H1 (cell line): Measurements from ENCODE around the gene ST8SIA3.

ENCODE experiments used
- ATF3 ChIP-seq: IDR thresholded peaks from 2 replicates; pipeline ENCODE4 v1.6.1; 2011; ENCODE audit warnings: low read depth, mild to moderate bottlenecking, low read length; ENCODE audit not compliant: insufficient read depth
- CEBPB ChIP-seq: IDR thresholded peaks from 2 replicates; pipeline ENCODE4 v1.6.1; 2012; ENCODE audit warnings: low read depth, low read length
- CHD7 ChIP-seq: fragments of 300-600 bp; sonication (generic); IDR thresholded peaks from 2 replicates; pipeline ENCODE4 v1.7.1; 2012; ENCODE audit warnings: low read length, moderate library complexity, mild to moderate bottlenecking, inconsistent platforms; ENCODE audit not compliant: insufficient replicate concordance
- CTCF ChIP-seq, 3 experiments: IDR thresholded peaks; 1 replicate in 2 of 3; 2 replicates in 1 of 3; pipeline versions ENCODE4 v1.5.1 to v1.6.1; 2011; ENCODE audit warnings: low read length in 3 of 3, mild to moderate bottlenecking in 3 of 3, inconsistent platforms in 2 of 3, low read depth in 1 of 3, moderate library complexity in 1 of 3; ENCODE audit not compliant: insufficient read depth in 1 of 3; ENCODE audit errors: control extremely low read depth in 1 of 3
- JUN ChIP-seq: IDR thresholded peaks from 2 replicates; pipeline ENCODE4 v1.6.1; 2011; ENCODE audit warnings: low read depth, mild to moderate bottlenecking, improper control_type of control experiment, low read length
- JUND ChIP-seq: IDR thresholded peaks from 2 replicates; pipeline ENCODE4 v1.6.1; 2011; ENCODE audit warnings: mild to moderate bottlenecking, improper control_type of control experiment, low read length
- MAFK ChIP-seq: IDR thresholded peaks from 2 replicates; pipeline ENCODE4 v1.6.1; 2012; ENCODE audit warnings: low read depth, mild to moderate bottlenecking, improper control_type of control experiment, low read length
- MAX ChIP-seq: IDR thresholded peaks from 2 replicates; pipeline ENCODE4 v1.6.1; 2012; ENCODE audit warnings: inconsistent platforms
- PHF8 ChIP-seq: fragments of 200-600 bp; sonication (generic); conservative IDR thresholded peaks from 2 replicates; pipeline ENCODE4 v1.7.1; 2012; ENCODE audit warnings: low read depth, mild to moderate bottlenecking, inconsistent platforms, low read length, moderate library complexity
- POLR2A ChIP-seq, 2 experiments: IDR thresholded peaks; 1 replicate in 1 of 2; 2 replicates in 1 of 2; pipeline ENCODE4 v1.6.1; 2011; ENCODE audit warnings: low read depth in 2 of 2, low read length in 2 of 2, mild to moderate bottlenecking in 2 of 2; ENCODE audit errors: control extremely low read depth in 1 of 2
- POLR2AphosphoS5 ChIP-seq: IDR thresholded peaks from 2 replicates; pipeline ENCODE4 v1.6.1; 2011; ENCODE audit warnings: low read depth, low read length
- SP1 ChIP-seq: IDR thresholded peaks from 2 replicates; pipeline ENCODE4 v1.6.1; 2011; ENCODE audit warnings: low read depth, low read length
- YY1 ChIP-seq: IDR thresholded peaks from 2 replicates; pipeline ENCODE4 v1.6.1; 2011; ENCODE audit warnings: low read depth, mild to moderate bottlenecking, low read length

- TF ChIP-seq CTCF (IDR thresholded peaks at IDR 0.05; ENCODE audit: control extremely low read depth in 1 of 3, insufficient read depth in 1 of 3, low read depth in 1 of 3, low read length in 3 of 3) (no peak), JUND (no peak), YY1 (no peak), POLR2A (IDR thresholded peaks at IDR 0.05; ENCODE audit: control extremely low read depth in 1 of 2, low read depth in 2 of 2, low read length in 2 of 2) (no peak), MAX (no peak), CEBPB (no peak), SP1 (no peak), CHD7 (no peak), MAFK (no peak), PHF8 (no peak), ATF3 (no peak), POLR2AphosphoS5 (no peak), JUN (no peak)
Measured at GRCh38 chr18:57397440-57398132, 45.2 kb downstream of the ST8SIA3 start.
